Posterior cingulate gyrus (tissue), 11 donors: Measurements from ENCODE around the gene KDM5D.
A peak's percentile ranks its signal among the peaks of the same experiment; 100 is the strongest.

Experiments
- DNase-seq, 10 donors: peaks; one replicate each; pipeline versions ENCODE4 v3.0.0 to v3.0.0-alpha.2; 2020 to 2021; ENCODE audit warnings: mixed read lengths in 3 of 10
- intact Hi-C: fragments of 100-400 bp; cut with DNase I; formaldehyde crosslinking; loops from one replicate; pipeline ENCODE4 v1.15.1; 2023

Gene KDM5D

DNA sequence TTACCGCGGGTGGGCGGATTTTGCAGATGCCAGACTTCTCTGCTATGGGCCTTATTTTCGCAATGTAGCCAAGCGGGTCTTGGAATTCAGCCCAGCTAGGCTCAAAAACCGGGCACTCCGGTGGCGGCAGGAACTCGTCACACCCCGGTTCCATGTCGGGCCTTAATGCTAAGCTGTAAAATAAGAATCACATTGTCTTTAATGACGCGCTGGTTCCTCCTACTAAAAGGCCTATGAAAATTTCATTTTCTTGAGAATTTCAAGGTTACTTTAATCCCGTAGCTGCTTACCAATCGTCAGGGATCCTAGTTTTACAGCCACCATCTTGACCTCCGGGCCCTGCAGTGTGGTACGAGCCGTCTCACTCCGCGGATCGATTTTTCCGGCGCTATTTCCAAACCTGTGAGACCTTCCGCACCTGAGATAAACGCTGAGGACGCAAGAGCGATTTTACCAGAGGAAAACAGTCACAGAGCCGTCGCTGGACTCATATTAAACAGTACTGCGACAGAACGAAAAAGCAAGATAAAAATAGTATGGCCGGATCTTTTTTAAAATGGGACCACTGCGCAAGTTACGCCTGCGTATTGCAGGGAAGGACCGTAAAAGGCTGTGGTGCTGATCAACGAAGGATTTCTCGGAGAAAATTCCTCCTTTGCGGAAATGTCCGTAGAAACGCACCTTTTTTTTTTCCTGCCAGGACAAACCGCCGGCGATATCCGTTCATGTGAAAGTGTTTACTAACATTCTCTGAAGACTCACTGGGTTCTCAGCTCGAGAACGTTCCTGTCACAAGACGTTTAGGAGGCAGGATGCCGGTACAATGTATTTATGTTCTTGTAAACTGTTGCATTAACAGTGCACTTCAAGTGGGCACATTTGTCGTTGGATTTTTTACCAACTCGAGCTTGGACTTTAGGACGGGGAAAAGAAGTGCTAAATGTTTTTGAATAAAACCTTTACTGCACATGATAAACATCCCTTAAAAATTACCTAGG lies at the start of gene KDM5D:
Gene KDM5D (minus strand): TSS at position 346 of the 998 bp plus-strand sequence. CDS start 192 bp downstream, at position 154.
- intact Hi-C loops: no loop called here
- DNase-seq: peak in 3 of 10 donors; percentile 29 to 44 (median 31)

DNA sequence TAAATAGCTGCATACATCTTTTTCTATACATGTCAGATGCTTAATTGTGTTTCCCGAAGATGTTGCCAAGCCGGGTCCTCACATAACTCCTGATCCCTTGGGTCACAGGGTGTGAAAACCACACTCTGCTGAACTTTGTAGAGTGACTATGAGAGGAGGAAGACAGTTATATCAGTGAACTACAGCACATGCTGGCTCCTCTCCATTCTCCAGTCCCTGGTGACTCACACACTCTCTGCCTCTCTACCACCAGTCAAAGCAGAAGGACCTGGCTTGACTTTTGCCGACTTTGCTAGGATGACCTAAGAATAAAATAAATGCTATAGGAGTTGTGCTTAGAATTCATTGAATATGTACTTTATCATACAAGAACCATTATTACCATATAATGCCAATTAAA lies 23.8 kb upstream of the KDM5D start:
- intact Hi-C loops: no loop called here
- no peak for DNase-seq

DNA sequence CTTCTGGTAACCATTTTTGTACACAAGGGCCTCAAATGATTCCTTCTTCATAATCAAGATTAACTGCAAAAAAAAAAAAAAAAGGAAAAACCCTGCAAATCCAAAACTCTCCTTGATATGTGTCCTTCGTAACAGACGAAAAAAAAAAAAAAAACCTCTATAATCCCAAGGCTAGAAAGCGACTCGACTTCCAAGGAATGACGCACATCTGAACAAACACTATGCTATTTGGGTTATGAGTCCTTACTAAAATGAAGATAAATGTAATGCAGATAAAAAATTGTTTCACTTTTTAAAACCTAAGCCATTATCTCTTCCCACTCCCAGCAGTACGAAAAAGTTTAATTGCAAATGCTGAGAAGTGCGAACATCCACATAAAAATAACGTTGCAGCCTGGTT lies 1.2 kb downstream of the KDM5D start:
- intact Hi-C loops: no loop called here
- DNase-seq: no peak

DNA sequence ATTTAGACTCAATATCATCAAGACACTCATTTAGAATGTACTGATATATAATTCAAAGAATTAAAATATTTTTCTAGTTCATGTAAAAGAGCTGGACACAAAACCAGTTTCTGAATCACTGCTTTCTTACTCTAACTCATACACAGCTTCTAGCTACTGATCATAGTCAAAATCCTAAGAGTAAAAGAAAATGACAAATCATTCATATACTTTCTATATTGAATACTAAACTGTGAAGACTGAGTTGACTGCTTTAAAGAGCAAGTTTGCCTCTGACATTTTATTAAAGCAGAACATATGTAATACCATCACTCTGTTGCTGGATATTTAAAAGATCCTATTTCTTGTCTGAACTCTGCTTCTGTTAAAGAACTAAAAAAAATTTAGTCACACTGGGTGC lies 2.4 kb downstream of the KDM5D start:
- intact Hi-C loops: no loop called here
- DNase-seq: no peak

DNA sequence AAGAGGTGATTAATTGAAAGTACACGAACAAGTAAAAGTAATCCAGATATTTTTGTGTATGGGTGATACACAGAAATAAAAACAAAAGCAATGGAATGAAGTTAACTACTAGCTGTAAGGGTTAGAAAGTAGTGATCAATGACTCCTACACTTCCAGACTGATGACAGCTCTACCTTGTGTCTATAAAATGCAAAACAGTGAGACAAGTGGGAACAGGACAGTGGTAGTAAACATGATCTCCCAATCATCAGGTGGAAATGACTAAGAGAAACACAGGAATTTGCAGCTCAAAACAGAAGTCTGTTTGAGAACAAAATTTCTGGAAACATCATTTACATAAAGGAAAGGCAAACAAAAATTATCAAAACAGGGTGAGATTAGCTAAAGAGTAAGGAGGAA lies 10.1 kb downstream of the KDM5D start:
- no peak for DNase-seq
- intact Hi-C loops: no loop called here

DNA sequence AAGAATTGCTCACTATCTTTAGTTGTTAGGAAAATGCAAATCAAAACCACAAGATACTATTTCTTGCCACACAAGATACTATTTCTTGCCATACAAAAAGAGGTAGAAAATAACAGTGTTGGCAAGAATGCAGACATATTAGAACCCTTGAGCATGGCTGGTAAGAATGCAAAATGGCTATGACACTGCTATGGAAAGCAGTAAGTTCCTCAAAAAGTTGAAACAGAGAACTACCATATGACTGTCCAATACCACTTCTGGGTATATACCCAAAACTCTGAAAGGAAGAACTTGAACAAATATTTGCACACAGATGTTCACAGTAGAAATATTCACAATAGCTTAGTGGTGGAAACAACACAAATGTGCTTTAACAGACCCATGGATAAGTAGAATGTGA lies 26.6 kb downstream of the KDM5D start:
- intact Hi-C loops: no loop called here
- DNase-seq: no peak

DNA sequence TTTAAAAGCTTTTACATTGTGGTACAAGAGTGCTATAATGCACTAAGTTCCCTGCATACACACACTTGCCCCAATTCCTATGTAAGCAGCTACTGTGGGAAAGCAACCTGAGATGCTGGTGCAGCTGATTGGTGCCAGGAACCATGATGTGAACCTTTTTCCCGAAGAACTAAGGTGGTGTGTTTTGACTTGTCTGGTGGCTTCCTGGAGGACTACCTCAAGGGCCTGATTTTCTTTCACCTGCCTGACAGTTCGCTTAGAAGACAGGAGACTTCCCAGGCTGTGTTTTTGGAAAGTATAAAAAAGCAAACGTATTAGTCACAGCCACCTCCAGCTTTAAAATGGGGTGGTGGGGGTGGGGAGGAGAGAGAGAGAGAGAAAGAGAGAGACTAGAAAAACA lies 27.4 kb downstream of the KDM5D start:
- no peak for DNase-seq
- intact Hi-C loops: no loop called here

DNA sequence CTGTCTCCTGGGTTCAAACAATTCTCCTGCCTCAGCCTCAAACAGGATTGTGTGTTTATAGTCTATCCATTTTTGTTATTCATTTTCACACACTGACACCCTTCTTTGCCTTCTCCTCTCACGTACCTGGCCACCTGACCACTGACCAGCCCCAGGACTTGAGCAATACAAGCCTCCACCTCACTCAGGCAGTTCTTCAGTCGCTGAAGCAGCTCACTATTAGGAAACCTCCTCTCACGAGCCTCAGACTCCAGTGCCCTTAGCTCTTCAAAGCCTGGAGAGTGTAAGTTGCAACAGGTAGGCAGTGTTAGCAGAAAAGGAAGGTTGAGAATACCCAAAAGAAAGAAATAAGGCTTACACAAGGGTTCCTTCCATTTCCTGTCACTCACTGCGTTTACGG lies 29.3 kb downstream of the KDM5D start:
- intact Hi-C loops: no loop called here
- DNase-seq: no peak

DNA sequence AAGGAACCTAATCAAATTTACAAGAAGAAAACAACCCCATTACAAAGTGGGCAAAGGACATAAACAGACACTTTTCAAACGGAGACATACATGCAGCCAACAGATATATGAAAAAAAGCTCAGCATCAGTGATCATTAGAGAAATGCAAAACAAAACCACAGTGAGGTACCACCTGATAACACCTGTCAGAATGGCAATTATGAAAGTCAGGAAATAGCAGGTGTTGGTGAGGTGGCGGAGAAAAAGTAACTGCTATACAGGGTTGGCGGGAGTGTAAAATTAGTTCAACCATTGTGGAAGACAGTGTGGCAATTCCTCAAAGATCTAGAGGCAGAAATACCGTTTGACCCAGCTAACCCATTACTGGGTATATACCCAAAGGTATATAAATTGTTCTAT lies 31.1 kb downstream of the KDM5D start:
- intact Hi-C loops: no loop called here
- DNase-seq: no peak

DNA sequence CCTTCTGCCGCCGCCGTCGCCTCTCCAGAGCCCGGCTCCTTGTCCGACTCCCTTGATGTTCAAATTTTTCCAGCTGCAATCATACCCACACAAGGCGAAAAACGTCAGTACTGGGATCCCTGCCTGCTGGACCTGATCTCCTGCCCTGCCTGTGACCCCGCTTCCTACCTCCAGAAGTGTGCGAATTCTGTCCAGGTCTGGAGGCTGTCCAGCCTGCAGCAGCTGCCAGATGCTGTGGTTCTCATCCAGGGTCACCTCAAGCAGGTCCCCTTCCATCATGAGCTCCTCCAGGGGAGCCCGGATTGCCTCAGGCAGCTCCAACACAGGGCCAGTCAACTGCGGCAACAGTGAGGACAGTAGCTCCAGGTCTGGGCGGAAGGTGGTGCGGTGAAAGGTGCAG lies 38.3 kb downstream of the KDM5D start:
- intact Hi-C loops: no loop called here
- no peak for DNase-seq

DNA sequence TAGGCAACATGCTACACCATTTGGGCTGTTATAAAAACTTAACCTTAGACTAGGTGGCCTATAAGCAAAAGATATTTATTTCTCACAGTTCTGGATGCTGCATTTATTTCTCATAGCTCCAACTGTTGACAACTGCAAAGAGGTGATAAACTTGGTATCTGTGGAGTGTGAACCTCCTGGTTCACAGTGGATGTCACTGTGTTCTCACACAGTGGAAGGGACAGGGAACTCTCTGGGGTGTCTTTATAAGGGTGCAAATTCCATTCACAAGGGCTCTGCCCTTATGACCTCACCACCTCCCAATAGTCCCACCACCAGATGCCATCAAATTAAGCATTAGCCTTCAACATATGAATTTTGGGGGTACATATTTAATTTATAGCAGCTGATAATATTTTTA lies 46.0 kb downstream of the KDM5D start:
- DNase-seq: no peak
- intact Hi-C loops: no loop called here

DNA sequence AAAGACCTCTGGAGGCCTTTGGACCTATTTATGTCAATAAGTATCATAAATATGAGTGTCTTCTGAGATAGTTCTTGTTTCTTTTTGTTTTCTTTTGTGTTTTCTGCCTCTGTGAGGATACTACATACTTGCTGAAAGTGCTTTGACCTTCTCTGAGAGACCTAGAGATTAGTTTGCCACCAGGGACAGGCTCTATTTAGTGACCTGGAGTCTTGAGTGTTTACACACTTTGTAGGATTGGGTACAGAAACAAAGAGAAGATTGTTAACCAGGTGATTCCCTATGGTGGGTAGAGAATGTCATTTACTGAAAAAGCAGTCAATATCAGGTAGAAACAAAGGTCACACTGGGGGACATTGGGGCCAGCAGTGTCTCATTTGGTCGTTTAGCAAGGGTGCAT lies 63.7 kb downstream of the KDM5D start:
- DNase-seq: no peak
- intact Hi-C loops: no loop called here
